HT-29 (cell line): Measurements from ENCODE around the gene CLIP2. TPM values are rescaled to one million over a fixed set of nuclear protein-coding genes. Genes with fewer than 3 reads are reported as not detected.

Experiments used
- DNase-seq: peaks from one replicate; pipeline ENCODE4 v3.0.0-alpha.2; 2015; ENCODE audit warnings: low spot score
- total RNA-seq: library from RNA; depleted of rRNA; stranded (reverse); fragments of >200 nt; shearing (Covaris generic); gene quantifications from 2 replicates; pipeline ENCODE4 v1.2.3, GENCODE V29; 2014

The CLIP2 gene
- total RNA-seq, 1 experiment from 2014 or later, result 13.5 TPM

DNA sequence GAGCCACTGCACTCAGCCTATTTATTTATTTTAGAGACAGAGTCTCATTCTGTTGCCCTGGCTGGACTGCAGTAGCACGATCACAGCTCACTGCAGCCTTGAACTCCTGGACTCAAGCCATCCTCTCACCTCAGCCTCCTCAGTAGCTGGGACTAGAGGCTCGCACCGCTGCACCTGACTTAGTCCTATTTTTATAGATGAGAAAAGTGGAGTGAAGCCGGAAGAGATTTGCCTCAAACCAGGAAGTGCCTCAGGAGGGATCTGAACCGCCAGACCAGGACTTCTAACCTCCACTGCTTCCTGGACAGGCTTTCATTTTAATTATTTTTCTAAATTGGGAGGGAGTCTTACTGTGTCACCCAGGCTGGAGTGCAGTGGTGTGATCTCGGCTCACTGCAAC is 17.5 kb upstream of the CLIP2 start:
- DNase-seq, result no peak

DNA sequence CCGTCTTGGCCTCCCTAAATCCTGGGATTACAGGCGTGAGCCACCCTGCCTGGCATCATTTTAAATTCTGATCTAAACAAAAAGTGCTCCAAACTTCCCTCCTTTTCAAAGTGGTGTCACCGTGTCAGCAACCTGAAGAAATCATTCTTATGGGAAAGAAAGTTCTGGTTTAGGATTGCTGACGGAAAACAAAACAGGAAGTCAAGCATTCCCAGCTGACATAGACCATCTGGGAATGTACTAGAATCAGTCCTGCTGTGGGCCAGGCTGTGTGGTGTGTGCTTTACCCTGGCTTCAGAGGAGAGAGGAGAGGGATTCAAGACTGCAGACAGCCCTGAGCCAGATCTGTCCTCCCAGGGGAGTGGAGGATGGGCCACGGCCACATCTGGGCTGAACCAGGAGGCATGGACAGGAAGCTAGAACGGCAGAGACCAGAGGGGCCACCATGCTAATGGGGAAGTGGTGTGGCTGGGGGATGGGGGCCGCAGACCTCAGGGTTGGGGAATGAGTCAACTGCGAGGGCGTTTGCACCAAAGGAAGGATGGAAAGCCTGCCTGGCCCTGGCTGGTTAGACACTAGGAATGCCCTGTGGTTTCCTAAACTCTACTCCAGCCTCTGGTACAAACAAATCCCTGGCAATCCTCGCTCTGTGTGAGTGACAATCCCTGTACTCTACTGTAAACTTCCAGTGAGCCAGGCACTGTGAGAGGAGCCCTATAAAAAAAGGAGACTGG is 16.7 kb upstream of the CLIP2 start:
- no peak for DNase-seq

DNA sequence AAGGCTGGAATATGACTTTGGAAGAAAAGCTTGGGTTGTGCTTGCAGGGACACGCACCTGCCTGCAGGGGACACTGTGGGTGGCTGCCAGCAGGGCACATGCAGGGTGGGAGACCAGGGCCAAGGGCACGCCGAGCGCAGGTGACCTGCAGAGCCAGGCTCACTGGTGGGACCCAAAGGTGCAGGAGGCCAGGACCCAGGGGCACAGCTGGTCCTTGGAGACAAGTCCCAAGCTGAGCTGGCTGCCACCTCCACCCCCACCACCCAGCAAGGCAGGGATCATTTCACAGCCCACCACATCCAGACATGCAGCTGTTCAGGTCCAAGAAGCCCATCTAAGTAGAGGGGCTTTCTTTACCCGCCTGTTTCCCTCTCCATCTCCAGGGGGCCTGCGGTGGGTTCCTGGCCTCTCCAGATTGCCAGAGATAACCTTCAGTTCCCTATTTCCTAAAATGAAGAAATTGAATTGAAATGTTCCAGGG is 13.8 kb upstream of the CLIP2 start:
- no peak for DNase-seq

DNA sequence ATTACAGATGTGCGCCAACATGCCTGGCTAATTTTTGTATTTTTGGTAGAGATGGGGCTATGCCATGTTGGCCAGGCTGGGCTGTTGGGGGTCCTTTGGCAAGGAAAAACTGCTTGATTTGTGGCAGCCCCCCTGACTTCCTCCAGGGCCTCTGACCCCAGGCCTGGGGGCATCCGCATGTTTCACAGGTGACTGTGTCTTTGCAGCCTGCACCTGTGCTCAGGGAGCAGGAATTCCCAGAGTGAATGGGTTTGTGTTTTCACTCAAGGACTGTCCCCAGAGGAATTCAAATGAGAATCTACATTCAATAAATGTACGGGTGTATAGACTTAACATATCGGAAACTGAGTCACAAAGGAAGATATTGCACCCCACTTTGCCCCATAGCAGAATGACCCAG is 11.6 kb upstream of the CLIP2 start:
- DNase-seq, result no peak

DNA sequence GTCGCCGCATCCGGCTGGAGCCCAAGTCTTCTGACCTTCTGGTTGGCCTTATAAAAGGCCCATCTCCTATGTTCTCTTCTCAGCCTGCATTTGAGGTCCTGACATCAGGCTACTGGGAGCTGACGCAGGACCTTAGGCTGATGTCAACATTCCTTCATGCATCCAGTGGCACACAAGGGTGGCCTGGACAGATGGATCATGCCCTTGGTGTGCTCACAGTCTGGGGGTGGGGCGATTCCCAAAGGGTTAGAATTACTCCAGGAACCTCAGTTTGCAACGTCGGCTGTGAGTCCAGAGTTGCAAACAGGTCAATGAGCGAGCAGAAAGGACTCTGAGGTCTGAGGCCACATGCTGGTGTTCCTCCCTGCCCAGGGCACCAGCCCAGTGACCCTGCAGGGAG is 8.2 kb upstream of the CLIP2 start:
- no peak for DNase-seq

DNA sequence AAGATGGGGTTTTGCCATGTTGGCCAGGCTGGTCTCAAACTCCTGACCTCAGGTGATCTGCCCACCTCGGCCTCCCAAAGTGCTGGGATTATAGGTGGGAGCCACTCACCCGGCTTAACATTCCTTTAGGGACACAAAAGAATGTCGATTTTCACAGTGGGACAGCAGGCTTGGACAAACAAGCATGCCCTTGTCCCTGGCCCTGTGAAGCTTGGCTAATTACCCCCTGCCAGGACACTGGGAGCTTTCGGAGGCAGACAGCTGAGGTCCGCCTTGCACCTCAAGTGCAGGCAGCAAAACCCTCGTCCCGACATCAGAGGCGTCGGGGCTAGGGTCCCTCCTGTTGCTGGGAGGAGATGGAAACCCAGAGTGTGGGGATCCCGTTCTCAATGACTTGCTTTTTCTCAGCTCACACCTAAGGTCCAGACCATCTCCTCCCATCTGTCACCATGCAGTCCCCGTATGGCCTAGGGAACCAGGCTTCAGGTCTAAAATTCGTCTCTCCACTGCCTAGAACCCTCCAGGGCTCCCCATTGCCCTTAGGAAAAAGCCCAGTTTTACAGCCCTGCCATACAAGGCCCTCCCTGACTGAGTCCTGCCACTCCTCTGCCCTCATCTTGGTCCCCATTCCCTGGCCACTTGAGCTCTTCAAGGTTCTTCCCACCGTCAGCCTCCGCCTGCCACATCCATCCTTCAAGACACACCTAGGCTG is 6.3 kb upstream of the CLIP2 start:
- DNase-seq, result no peak

DNA sequence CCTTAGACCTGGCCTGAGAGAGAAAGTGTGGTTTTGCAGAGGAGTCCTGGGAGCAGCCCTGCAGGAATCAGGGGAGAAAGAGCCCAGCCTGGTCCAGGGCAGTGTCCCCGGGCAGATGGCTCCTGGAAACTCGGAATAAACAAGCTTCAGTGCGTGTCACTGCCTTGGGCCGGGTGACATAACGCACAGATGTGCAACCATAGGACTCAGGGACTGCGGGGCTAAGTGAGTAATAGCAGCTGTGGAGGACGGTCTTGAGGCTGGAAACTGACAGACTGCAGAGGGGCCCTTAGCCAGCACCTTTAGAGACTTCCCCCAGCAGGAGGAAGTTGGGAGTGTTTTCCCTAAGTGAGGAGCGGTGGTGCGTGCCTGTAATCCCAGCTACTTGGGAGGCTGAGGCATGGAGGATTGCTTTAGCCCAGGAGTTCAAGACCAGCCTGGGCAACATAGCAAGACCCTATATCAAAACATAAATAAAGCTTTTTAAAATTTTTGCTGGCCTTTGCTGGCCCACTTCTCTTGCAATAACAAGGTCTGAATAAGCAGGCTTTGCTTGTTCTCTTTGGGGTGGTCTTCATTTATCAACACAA is 5.3 kb upstream of the CLIP2 start:
- no peak for DNase-seq

DNA sequence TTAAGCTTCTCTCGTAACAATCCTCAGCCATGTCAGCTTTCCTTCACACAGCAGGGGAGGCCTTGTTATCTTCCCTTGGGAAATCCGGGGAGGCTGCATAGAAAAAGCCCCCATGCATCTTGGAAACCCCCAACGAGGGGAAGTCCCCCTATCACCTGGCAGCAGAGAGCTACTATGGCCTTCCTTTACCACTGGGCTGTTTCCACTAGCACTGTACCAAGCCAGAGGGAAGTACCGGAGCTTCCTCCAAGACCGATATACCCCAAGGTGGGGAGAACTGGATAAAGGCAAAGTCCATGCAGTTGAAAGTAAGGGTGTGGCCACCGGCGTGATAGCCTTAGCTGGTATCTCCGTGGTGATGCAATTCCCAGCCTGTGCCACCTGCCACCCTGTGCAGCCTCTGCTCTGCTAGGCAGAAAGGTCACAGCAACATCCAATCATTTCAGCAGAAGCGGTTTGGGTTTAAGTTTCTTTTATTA is 4.4 kb upstream of the CLIP2 start:
- peak; percentile 75 for DNase-seq

DNA sequence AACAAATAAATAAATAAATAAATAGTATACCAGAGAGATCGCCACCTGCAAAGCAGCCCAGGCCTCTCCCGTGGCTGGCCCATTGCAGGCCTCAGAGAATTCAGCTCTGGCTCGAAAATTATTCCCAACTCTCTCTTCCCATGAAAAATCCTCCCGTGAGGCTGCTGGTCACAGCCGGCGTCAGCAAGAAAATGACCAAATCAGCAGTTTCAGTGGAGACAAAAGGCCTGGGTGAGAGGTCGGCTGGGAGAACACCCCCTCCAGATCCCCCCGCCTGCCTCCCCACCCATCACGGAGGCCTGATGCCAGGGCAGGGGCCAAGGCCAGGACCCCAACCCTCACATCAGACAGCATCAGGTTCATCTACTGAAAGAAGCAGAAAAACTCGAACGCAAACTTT is 3.1 kb upstream of the CLIP2 start:
- no peak for DNase-seq

DNA sequence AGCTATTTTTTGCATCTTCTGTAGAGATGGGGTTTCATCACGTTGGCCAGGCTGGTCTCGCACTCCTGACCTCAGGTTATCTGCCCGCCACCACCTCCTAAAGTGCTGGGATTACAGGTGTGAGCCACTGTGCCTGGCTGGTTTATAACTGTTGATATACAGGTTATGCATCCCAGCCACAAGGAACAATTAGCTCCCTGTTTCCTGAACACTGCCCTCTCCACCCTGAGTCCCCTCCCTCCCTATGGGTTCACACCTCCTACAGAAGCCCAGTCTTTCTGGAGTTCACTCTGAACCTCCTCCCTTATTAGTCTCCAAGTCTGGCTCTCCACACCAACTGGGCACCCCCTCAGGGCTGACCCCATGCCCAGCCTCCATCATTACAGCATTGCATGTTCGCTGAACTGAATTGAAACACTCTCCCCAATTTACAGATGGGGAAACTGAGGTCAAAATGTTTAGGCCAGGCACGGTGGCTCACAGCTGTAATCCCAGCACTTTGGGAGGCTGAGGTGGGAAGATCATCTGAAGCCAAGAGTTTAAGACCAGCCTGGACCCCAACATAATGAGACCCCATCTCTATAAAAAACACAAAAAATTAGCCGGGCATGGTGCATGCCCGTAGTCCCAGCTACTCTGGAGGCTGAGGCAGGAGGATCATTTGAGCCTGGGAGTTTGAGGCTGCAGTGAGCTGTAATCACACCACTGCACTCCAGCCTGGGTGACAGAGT is 1.7 kb upstream of the CLIP2 start:
- DNase-seq, result peak; percentile 68

DNA sequence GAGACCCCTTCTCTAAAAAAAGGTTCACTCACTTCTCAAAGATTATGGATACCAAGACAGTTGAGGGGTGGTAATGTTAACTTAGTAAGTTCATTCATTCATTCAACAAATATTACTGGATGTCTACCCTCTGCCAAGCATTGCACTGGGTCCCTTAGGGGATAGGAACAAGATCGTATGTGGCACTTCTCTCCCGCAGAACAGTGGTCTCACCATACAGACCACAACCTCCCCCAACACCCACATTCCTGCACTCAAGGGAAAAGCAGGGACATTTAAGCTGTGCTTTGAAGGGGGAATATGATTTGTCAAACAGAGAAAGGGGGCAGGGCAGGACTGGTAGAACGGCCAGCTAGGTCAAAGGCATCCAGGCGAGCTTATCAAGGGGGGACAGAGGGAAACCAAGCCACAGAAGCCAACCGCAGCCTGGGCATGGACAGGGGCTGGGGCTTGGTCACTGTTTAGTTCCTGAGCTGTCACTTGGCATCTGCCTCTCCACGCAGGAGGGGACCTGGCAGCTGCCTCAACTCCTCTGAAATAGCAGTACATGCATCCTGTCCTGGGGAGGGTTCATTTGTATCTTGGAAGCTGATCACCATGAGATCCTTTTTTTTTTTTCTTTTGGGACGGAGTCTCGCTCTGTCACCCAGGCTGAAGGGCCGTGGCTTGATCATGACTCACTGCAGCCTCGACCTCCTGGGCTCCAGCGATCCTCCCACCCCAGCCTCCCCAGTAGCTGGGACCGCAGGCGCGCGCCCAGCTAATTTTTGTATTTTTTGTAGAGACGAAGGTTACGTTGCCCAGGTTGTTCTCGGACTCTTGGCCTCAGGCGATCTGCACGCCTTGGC is 949 bp upstream of the CLIP2 start:
- DNase-seq, result no peak

DNA sequence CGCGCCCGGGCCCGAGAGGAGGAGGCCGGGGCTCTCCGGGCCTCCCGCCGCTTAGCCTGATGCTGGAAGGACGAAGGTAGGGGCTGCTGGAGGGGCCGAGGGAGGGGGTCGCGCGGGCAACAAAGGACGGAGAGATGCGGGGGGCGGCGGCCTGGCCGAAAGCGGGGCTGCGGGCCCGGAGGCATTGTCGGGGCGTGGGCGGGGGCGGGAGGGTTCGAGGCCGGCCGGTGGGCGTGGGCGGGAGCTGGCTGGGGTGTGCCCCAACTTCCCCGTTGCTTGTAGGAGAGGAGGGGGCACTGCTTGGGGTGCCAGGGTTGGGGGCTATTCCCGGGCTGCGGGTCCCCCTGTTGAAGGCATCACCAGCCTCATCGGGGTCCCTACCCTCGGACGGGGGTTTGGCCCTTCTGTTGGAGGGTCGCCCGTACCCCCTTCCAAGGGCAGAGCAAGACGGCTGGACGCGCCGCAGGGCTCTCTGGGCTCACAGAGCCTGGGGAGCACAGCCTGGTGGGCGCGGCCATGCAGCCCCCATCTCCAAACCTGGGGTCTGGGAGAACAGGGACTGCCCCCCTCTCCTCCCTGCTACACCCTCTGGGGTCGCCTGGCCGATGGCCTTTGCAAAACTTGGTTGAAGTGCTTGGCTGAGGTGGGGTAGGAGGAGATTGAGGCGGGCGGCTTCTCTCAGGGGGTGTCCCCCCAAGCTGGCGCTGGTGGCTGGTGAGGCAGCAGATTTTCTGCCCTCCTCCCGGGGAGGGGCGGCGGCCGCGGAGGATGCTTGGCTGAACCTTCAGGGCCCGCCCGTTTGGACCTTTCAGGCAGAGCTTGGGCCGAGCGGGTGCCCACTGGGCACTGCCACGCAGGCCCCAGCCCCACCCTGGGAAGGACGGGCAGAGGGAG is 699 bp downstream of the CLIP2 start:
- no peak for DNase-seq

DNA sequence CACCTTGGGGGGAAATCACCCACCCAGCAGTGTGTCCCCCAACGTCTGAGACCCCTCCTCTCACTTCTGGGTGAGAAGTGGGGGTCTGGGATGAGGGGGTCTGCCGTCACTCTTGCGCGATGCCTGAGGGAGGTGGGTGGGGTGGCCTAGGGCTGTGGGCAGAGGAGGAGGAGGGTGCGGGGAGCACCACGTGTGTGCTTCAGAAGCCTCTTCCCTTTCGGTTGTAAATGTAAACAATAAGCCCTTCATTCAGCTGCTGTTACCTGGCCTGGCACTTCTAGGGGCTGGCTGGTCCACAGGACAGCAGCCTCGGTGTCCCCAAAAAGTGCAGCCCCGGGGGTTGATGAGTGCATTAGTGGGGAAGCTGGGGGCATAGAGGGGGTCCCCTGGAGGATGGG is 1.3 kb downstream of the CLIP2 start:
- no peak for DNase-seq

DNA sequence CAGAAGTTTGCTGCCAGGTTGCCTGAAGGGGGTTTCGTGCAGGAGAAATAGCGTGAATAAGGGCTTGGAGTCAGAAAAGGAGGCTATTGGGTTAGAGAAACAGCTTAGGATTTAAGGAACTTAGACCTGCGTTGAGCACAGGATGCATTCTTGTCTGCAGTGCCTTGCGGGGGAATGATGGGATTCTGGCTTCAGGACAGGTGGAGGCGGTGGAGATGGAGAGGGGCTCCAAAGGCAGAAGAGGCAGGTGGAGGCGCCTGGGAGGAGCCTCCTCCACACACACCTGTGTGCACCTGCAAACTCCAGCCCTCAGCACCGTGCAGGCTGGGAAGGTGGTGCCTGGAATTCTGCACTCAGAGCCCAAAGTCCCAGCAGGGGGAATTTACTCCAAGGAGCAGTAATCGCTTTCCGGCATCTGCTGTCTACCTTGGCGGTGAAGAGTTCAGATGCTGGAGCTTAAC is 1.8 kb downstream of the CLIP2 start:
- DNase-seq, result peak; percentile 32

DNA sequence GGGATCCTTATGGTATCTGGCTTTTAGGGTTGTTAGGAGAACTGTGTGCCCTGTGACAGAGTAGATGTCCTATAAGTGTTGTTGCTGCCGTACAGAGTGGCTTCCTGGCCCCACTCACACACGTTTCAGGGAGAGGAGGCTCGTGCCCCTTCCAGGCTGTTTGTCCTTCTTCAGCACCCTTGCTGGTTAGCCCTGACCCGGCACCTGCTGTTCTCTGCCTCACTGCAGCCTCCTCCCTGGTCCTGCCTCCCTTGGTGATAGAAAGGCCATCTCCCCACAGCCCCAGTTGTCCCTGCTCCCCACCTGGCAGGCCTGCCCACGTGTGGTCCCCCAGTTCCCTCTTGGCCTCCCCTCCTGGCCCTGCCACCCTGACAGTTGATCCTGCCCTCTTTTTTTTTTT is 2.3 kb downstream of the CLIP2 start:
- DNase-seq, result no peak

DNA sequence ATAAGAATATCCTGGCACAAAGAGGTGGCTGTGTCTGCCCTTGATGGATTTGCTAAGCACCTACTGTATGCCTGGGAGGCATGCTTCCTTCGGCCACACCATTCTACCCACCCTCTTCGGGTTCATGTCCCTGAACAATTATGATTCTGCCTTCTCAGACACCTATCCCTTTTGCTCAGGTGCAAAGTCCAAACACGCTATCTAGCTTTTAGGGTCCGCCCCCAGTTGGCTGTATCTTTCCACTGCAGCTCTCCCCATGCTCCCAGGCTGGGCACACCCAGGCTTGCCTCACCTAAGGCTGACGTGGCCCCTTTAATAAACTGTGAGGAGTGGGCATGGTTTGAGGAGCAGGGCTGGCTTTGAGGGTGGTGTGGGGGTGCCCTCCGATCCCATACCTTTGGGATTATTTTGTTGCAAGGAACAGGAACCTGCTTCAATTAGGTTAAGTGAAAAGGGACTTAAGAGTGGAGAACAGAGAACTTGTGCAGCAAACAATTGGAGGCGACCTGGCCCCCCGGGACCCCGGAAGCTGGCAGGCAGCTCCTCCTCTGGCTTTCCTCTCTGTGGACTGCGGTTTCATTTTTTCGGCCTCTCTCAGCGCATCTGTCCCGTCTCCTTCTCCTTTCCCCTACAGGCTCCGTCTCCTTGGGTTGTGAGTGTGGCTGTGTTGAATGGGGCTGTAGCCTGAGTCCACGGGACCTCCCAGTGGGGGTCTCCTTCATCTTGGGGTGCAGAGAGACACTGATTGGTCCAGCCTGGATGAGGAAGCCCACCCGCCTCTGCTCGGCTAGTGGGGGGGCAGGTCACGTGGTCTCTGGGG is 3.8 kb downstream of the CLIP2 start:
- DNase-seq, result peak; percentile 79

DNA sequence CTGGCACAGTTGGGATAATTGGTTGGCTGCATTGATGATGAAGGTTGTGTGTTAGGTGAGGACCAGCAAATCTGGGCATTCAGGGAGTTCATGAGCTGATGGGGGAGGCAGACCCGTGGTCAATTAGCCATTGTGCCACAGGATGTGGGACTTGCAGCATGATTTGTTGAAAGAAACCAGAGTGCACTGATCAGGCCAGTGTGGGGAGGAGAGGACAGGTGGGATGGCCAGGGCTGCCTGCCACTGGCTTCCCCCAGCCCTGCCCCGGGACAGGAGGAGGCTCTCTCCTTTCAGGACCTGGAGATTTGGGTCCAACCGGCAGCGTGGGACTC is 4.3 kb downstream of the CLIP2 start:
- no peak for DNase-seq

DNA sequence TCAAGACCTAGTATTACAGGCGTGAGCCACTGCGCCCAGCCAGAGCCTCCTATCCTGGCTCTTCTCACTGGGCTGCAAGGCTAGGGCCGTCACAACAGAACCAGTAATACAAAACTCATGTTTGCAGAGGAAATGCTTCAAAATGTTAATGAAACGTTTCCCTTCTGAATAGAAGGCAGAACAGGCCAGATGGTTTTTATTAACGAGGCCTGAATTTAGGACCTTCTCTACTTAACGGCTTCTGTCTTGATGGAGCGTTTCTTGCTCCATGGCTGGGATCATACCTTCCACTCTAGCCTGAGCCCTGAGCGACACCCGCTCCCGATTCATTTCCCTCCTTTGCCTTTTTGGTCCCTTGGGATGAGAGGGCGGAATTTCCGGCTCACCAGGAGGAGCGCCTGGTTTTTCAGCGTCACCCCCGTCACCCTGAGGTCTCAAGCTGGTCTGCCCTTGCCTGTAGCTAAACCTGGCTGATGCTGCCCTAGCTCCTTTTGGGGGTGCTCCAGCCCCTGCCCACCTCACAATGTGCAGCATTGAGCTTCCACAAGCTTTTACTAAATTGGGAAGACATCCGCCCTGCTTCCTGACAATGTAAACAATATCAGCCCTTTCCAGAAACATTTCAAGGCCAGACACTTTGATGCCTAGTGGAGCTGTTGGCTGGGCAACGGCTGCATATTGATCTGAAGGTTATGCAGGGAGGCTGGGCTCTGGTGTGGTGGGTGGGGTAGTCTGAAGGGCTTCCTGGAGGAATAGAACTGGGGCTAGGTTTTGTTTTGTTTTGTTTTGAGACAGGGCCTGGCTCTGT is 5.2 kb downstream of the CLIP2 start:
- no peak for DNase-seq
